ENCODE results near the gene VCAM1. TPM values are rescaled to one million over a fixed set of nuclear protein-coding genes. Genes with fewer than 3 reads are reported as not detected.

VCAM1 gene
- total and polyA plus RNA-seq, 2 experiments from 2014 or later = not detected

- H3K36me3 Mint-ChIP-seq (ENCODE audit: low read depth) = no peaks in the 10 kb centered on the region
- no peak overlapping the region for H2AFZ ChIP-seq
Measured at GRCh38 chr1:100746542-100746932, 27.0 kb downstream of the VCAM1 start.

More at GRCh38 chr1:100746542-100746932, 27.0 kb downstream of the VCAM1 start:
- H3K4me1 ChIP-seq (ENCODE audit: insufficient read depth) = 0 out of 2 replicates have a peak, but pooled peaks cover 7% of the 10 kb centered on the region
- H3K4me2 ChIP-seq = no peak overlapping the region
- DNase-seq (ENCODE audit: low spot score) (no peak), ATAC-seq (no peak)
- TF ChIP-seq ZNF114 (CRISPR knock-in tag; IDR thresholded peaks at IDR 0.05) (no peak), ETS1 (IDR thresholded peaks at IDR 0.05) (no peak), CTCF (conservative IDR thresholded peaks at IDR 0.05; ENCODE audit: low read depth in 2 of 2) (no peak), STAT1 (IDR thresholded peaks at IDR 0.05; ENCODE audit: unreplicated experiment) (no peak), EZH2phosphoT487 (IDR thresholded peaks at IDR 0.05; ENCODE audit: unreplicated experiment) (no peak), NANOG (IDR thresholded peaks at IDR 0.05; ENCODE audit: borderline replicate concordance) (no peak), POLR2AphosphoS5 (IDR thresholded peaks at IDR 0.05; ENCODE audit: low read depth) (no peak), ZNF462 (CRISPR knock-in tag; IDR thresholded peaks at IDR 0.05) (no peak), JUNB (IDR thresholded peaks at IDR 0.05; ENCODE audit: unreplicated experiment) (no peak), EZH2 (IDR thresholded peaks at IDR 0.05; ENCODE audit: low read depth, unreplicated experiment) (no peak), REST (IDR thresholded peaks at IDR 0.05; ENCODE audit: unreplicated experiment) (no peak), ZNF331 (CRISPR knock-in tag; IDR thresholded peaks at IDR 0.05; ENCODE audit: low read depth) (no peak), CREB1 (CRISPR knock-in tag; IDR thresholded peaks at IDR 0.05; ENCODE audit: low read depth) (no peak)
- H3K9me3 Mint-ChIP-seq = no peaks in the 10 kb centered on the region
- H3K4me3 ChIP-seq = no peak overlapping the region
- no peaks in the 10 kb centered on the region for H3F3A ChIP-seq (replicated peaks; ENCODE audit: low read depth)
- H3K27me3 ChIP-seq (ENCODE audit: insufficient read depth) = no peaks in the 10 kb centered on the region
- no peaks in the 10 kb centered on the region for H3K9me2 ChIP-seq (ENCODE audit: insufficient read depth)
- H3K27ac Mint-ChIP-seq = no peak overlapping the region
- H3K4me1 Mint-ChIP-seq = peaks cover 4% of the 10 kb centered on the region; the same call in 2 of the 3 replicates
- H4K20me1 ChIP-seq (replicated peaks; ENCODE audit: insufficient read depth) = no peaks in the 10 kb centered on the region
- no peak overlapping the region for H3K4me3 Mint-ChIP-seq
- H3K79me2 ChIP-seq (replicated peaks; ENCODE audit: insufficient read depth) = no peaks in the 10 kb centered on the region
- no peaks in the 10 kb centered on the region for H3K36me3 ChIP-seq (ENCODE audit: insufficient read depth)
- H3K27me3 Mint-ChIP-seq (ENCODE audit: insufficient read depth, low read depth, poor library complexity) = no peaks in the 10 kb centered on the region
- no peak overlapping the region for H3K27ac ChIP-seq (ENCODE audit: low read depth)
